Measurements from ENCODE around the gene PWWP2B.
"Not testable (repeated sequence)": the region's sequence is repeated elsewhere in the genome, so short reads cannot be mapped to it uniquely, and the experiment has no call there.

Gene PWWP2B

DNA sequence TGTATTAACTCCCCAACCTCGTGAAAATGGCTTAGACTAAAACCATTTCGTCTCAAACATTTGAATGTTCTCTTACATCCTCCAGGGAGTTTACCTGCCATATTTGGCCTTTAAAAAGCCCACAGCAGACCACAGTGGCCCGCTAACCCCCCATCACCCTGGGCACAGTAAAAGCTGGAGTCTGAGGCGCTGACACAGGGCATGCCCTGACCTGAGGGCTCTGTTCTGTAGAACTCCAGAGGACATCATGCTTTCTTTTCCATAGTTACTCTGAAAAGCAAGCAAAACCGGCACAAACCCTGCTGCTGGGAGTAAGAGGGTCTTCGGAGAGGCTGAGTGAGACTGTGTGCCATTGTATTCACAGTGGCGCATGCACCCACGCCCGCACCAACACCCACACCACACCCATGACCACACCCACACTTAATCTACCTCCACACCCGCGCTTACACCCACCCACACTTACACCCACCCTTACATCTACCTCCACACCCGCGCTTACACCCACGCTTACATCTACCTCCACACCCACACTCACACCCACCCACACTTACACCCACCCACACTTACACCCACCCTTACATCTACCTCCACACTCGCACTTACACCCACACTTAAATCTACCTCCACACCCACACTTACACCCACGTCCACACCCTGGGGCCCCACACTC, 32.9 kb upstream of the PWWP2B start:
- no peak for DNase-seq

- DNase-seq = no peak
These were observed 32.4 kb upstream of the PWWP2B start for GRCh38 chr10:132364594-132364970.

GRCh38 chr10:132365102-132365501, 31.9 kb upstream of the PWWP2B start:
- DNase-seq = no peak

DNA sequence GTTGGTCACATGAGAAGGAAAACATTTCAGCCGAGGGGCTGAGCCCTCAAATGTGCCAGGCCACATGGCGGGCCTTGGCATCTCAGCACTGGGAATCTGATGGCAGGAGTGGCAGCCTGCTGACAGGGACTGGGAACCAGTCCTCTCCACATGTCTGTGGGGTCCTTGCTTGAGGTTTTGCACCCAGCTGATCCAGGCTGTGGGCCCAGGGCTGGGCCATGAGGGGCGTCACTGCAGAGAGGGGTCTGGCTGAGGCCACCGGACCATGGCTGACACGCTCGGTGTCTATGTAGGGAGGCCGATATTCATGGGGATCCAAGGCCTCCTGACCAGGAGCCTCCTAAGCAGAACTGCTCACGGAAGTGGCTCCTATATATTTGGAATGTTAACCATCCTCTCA, 31.0 kb upstream of the PWWP2B start:
- no peak for DNase-seq

DNA sequence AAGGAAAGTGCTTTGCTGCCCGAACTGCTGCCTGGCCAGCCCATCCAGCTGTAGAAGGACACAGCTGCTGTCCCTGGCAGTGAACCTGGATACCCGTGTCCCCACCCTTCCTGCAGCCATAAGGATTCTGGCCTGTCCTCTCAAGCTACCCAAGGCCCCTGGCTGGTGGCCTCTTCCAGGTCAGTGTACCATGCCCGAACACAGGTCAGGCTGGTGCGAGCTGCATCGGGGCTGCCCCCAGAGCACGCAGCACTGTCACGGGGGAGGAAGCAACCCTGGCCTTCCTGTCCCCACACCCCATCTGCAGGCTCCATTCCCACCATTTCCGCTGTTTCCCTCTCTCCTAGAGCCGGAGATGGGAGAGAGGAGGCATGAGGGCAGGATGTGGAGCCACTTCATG, 30.5 kb upstream of the PWWP2B start:
- no peak for DNase-seq

DNA sequence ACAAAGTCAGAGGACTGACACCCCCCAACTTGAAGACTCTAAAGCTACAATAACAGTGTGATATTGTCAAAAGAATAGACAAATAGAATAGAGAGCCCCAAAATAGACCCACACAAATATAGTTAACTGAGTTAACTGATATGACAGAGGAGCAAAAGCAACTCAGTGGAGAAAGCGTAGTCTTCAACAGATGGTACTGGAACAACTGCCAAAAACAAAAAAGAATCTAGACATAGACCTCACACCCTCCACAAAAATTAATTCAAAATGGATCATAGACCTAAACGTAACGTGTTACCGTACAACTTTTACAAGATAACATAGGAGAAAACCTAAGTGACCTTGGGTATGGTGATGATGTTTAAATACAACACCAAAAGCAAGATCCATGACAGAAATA, 28.6 kb upstream of the PWWP2B start:
- no peak for DNase-seq

GRCh38 chr10:132368881-132369635, 27.9 kb upstream of the PWWP2B start:
- DNase-seq = no peak

GRCh38 chr10:132369636-132370185, 27.3 kb upstream of the PWWP2B start:
- no peak for DNase-seq

DNA sequence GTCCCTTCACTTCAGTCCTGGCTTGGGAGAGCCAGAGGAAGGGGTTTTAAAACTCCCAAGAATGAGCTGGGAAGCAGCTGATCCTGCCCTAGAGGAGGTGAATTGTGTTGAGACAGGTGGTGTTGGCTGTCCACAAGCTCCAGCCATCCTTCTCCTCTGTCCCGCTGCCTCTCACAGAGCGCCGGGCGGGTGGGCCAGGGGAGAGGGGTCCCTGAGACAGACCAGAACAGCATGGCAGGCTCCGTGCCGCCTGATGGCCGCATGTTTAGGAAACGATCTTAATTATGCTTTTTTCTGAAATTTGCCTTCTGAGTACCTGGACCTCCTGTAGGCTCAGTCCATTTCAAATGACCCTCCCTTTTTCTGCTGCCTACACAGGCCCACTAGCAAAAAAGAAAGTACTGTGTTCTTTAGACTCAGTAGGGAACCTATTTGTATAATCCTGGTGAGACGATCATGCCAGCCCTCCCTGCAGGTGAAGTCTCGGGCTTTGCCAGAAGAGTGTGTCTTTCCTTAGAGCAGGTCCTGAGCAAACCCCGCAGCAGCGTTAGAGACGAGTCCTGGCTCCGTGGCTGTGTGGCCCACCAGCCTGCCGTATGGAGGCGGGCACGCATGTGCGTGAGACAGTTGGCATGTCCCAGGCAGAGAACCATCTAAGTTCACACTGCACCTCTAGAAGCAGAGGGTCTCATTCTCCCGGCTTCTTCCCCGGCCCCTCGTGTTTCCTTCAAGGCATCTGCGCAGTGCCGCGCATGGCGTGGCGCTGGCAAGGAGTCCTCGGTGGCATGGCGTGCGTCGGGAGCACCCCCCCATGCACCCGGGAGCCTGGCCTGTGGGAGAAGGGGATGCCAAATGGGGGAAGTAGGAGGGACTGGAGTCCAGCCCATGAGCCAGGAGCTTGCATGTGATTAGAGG, 26.3 kb upstream of the PWWP2B start:
- DNase-seq = no peak

DNA sequence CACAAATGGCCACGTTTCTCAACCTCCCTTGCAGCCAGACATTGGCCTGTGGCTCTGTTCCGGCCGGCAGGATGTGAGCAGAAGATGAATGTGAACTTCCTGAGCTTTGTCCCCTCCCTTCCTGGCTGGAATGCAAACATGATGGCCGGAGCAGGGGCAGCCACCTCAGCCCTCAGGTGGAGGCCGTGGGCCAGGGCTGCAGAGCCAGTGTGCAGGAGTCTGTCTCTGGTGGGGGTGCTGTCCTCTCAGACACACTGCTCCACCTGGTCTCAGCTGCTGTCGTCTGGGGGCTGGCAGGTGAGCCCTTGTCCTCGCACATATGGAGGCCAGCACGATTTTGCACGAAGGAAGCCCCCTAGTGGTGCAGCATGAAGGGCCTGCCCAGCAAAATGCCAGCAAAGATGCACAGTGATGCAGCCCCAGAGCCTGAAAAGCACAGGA, 25.3 kb upstream of the PWWP2B start:
- no peak for DNase-seq

DNA sequence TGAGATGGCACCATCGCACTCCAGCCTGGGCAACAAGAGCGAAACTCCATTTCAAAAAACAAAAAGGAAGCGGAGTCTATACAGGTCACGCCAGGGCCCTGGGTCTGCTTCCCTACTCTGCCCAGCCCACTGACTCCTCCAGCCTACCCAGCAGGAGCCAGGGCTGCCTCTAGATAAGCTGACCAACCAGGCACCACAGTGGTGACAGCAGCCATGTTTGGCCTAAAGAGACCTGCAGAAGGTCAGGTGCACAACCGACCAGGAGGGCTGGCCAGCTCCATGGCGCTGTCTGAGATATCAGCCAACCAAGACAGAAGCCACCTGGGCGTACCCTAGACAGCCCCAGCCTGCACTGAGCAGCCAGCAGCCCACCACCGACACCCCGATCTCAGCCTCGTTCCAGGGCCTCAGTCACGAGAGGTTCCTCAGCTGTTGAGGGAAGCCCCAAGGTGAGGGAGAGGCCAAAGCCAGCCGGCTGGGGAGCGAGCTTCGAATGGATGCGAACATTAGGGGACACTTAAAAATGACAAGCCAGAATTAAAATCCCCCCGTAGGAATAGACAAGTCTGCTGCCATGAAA, 24.4 kb upstream of the PWWP2B start:
- no peak for DNase-seq

- DNase-seq = no peak
These were observed 23.6 kb upstream of the PWWP2B start for GRCh38 chr10:132373241-132373955.

DNA sequence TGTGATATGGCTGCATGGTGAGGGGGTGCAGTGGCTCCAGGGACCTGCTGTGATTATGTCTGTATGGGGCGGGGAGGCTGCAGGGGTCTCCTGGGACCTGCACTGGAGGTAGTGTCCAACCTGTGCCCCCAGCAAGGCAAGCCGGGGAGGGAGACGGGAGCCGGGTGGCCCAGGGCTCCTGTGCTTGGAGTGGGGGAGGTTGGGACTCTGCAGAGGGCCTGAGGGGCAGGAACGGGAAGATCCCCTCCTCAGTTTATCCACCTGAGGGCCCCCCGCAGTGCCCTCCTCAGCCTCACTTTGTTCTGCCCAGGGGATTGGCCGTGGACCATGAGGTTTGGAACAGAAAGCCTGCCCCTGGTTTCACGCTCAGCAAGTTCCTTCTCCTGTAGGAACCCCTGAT, 22.8 kb upstream of the PWWP2B start:
- DNase-seq = no peak

DNA sequence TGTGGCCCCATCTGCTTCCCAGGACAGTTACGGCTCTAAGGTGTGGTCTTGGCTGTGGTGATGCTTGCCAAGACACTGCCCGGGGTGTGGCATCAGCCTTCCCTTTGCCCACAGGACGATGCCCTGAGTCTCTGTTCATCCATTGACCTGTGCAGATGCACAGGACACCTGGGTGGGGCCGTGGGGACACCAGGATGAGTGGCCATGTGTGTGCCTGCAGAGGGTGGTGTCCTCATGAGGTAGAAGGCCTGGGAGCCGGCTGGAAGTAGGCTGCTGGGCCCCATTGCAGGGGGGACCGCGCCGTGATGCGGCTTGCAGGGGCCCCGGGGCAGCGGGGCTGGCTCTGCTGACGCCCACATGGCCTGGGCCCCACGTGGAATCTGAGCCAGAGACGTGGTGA, 22.4 kb upstream of the PWWP2B start:
- no peak for DNase-seq

DNA sequence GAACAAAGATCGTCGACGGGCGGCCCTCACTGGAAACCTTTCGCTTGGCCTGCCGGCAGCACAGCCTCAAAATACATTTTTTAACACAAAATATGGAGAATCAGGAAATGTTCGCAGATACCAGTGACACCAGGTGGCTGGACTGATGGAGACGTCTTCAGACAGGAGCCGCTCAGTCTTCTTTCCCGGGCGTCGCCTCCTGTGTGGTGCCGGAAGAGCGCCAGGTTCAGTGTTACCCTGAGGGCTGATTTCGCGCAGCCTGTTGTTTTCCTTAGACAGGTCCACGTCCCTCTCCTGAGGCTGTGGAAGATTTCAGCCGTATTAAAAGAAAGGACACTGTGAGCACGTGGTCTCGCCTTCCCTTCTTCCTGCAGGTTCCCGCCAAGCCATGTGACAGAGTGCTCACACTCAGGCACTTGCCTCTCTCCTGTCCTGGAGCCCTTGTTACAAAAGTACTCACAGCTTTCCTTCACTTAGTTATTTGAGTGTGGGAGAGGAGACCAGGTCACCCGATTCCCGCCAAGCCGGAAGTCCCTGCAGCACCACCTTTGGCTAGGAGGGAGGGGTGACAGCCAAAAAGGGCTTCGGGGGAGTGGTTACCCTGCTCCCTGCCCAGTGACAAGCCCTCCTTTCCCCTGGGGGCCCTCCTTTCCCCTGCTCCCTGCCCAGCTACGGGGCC, 21.7 kb upstream of the PWWP2B start:
- DNase-seq = no peak

DNA sequence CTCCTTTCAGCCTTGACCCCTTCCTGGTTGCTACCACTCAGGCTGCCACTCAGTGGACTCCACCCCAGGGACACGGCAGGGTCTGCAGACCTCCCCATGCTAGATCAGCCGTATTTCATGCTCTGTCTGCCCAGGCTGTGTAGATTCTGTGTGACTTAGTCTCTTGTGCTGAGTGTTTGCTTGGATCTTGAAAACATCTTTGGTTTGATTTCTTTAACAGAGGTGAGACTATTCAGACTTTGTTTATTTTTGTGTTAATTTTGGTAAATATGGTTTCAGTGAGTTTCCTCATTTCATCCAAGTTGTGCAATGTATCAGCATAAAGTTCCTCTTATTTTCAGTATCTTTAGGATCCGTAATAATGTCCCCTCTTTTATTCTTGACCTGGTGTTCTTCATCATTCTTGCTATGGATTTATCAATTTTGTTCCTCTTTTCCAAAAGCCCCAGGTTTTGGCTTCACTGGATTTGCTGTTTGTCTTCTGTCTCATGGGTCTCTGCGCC, 21.2 kb upstream of the PWWP2B start:
- DNase-seq = no peak

- no peak for DNase-seq
These were observed 20.6 kb upstream of the PWWP2B start for GRCh38 chr10:132376394-132376851.

DNA sequence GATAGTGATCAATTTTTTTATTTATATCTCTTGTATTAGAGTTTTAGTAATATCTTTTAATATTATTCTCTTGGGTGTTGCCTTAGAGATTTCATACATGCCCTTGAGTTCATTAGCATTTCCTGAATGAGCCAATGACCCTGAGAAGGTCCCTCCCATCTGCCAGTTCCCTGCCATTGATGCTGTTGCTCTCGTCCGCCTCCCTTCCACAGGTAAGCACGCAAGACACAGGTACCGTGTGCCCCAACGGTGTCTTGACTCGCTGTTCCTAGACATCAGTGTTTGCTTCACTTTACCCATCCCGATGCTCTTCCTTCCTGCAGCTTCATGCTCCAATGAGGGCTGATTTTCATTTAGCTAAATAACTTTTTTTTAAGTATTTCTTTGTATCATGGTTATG, 19.7 kb upstream of the PWWP2B start:
- no peak for DNase-seq

DNA sequence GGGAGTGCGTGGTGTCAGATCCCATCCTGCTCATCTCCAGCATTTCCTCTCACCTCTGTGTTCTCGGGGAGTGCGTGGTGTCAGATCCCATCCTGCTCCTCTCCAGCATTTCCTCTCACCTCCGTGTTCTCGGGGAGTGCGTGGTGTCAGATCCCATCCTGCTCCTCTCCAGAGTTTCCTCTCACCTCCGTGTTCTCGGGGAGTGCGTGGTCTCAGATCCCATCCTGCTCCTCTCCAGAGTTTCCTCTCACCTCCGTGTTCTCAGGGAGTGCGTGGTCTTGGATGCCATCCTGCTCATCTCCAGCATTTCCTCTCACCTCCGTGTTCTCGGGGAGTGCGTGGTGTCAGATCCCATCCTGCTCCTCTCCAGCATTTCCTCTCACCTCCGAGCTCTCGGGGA, 18.0 kb upstream of the PWWP2B start:
- DNase-seq = not testable (repeated sequence)

DNA sequence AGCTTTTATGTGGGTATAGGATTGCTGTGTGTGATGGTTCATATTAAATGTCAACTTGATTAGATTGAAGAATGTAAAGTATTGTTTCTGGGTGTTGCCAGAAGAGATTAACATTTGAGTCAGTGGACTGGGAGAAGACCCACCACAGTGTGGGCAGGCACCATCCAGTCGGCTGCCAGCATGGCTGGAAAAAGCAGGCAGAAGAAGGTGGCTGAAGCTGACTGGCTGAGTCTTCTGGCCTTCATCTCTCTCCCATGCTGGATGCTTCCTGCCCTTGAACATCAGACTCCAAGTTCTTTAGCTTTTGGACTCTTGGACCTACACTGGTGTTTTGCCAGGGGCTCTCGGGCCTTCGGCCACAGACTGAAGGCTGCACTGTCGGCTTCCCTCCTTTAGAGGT, 16.0 kb upstream of the PWWP2B start:
- not testable (repeated sequence) for DNase-seq

- DNase-seq = no peak
These were observed 15.3 kb upstream of the PWWP2B start for GRCh38 chr10:132381741-132382140.
